WTC11 (cell line): ENCODE results near the gene CCDC183. TPM values are rescaled to one million over a fixed set of nuclear protein-coding genes. Genes with fewer than 3 reads are reported as not detected.
"Not testable (repeated sequence)": the region's sequence is repeated elsewhere in the genome, so short reads cannot be mapped to it uniquely, and the experiment has no call there.

Source experiments
- ATAC-seq: fragments of 200-7000 bp; cut with Tn5 transposase; 2 replicates; pipeline ENCODE4 v1.10.0; 2021; ENCODE audit warnings: mild to moderate bottlenecking, moderate library complexity
- CTCF ChIA-PET: fragments of 300-600 bp; sonication (Branson Sonifier 250); formaldehyde crosslinking; loops from one replicate; lab custom pipeline; 2021; ENCODE audit warnings: antibody characterized with exemption; lab: Charles Lee
- POLR2A ChIA-PET: fragments of 350-600 bp; sonication (Branson Sonifier 250); formaldehyde crosslinking; loops from one replicate; lab custom pipeline; 2021; ENCODE audit warnings: antibody characterized with exemption; lab: Charles Lee
- DNase-seq: peaks from one replicate; pipeline ENCODE4 v3.0.0; 2021; ENCODE audit warnings: low spot score
- H3K27ac Mint-ChIP-seq: 2 replicates; pipeline ENCODE4 v1.8.0; 2021; ENCODE audit warnings: mixed read lengths
- H3K27me3 Mint-ChIP-seq: 2 replicates; pipeline ENCODE4 v1.8.0; 2021; ENCODE audit warnings: low read depth, mild to moderate bottlenecking, moderate library complexity, mixed read lengths
- H3K36me3 Mint-ChIP-seq: 2 replicates; pipeline ENCODE4 v1.8.0; 2021; ENCODE audit warnings: mixed read lengths
- H3K4me1 Mint-ChIP-seq: 2 replicates; pipeline ENCODE4 v1.8.0; 2022; ENCODE audit warnings: mixed read lengths
- H3K4me3 Mint-ChIP-seq: 2 replicates; pipeline ENCODE4 v1.8.0; 2021; ENCODE audit warnings: mild to moderate bottlenecking, moderate library complexity, mixed read lengths
- H3K9me3 Mint-ChIP-seq: 2 replicates; pipeline ENCODE4 v1.8.0; 2021; ENCODE audit warnings: mixed read lengths
- AR ChIP-seq: fragments of 250-450 bp; sonication (Bioruptor Pico); IDR thresholded peaks from 2 replicates; pipeline ENCODE4 v1.9.0; 2021; ENCODE audit warnings: mild to moderate bottlenecking
- CREM ChIP-seq: sonication (generic); formaldehyde crosslinking; IDR thresholded peaks from 2 replicates; pipeline ENCODE4 v1.8.1; 2022; ENCODE audit warnings: mild to moderate bottlenecking, missing genetic modification reagents, moderate library complexity
- ELF4 ChIP-seq: sonication (generic); formaldehyde crosslinking; IDR thresholded peaks from 2 replicates; pipeline ENCODE4 v1.8.1; 2022; ENCODE audit warnings: low read depth, mild to moderate bottlenecking, moderate library complexity, missing genetic modification reagents
- GABPB1 ChIP-seq: sonication (generic); formaldehyde crosslinking; IDR thresholded peaks from 2 replicates; pipeline ENCODE4 v1.8.1; 2023; ENCODE audit warnings: mild to moderate bottlenecking, missing genetic modification reagents
- IRF2 ChIP-seq: sonication (generic); formaldehyde crosslinking; IDR thresholded peaks from 2 replicates; pipeline ENCODE4 v1.8.0; 2022; ENCODE audit warnings: low read depth, missing genetic modification reagents, borderline replicate concordance
- JUN ChIP-seq: sonication (generic); formaldehyde crosslinking; IDR thresholded peaks from 2 replicates; pipeline ENCODE4 v1.8.0; 2023; ENCODE audit warnings: mild to moderate bottlenecking, missing genetic modification reagents
- KAT7 ChIP-seq: sonication (generic); formaldehyde crosslinking; IDR thresholded peaks from 2 replicates; pipeline ENCODE4 v1.8.1; 2023; ENCODE audit warnings: missing genetic modification reagents, mild to moderate bottlenecking, borderline replicate concordance
- MAX ChIP-seq: sonication (generic); formaldehyde crosslinking; IDR thresholded peaks from 2 replicates; pipeline ENCODE4 v1.8.0; 2022; ENCODE audit warnings: mild to moderate bottlenecking, missing genetic modification reagents
- MLX ChIP-seq: sonication (generic); formaldehyde crosslinking; IDR thresholded peaks from 2 replicates; pipeline ENCODE4 v1.8.1; 2023; ENCODE audit warnings: mild to moderate bottlenecking, missing genetic modification reagents, moderate library complexity
- MXD4 ChIP-seq: fragments of 250-450 bp; sonication (Bioruptor Pico); IDR thresholded peaks from 2 replicates; pipeline ENCODE4 v1.8.0; 2021; ENCODE audit warnings: mild to moderate bottlenecking, moderate library complexity, borderline replicate concordance
- NR1H2 ChIP-seq: sonication (generic); formaldehyde crosslinking; IDR thresholded peaks from 2 replicates; pipeline ENCODE4 v1.9.0; 2021; ENCODE audit warnings: mild to moderate bottlenecking, moderate library complexity, missing genetic modification reagents
- PRDM15 ChIP-seq: sonication (generic); formaldehyde crosslinking; IDR thresholded peaks from 2 replicates; pipeline ENCODE4 v1.8.0; 2022; ENCODE audit warnings: missing genetic modification reagents
- PRRX2 ChIP-seq: fragments of 250-450 bp; sonication (Bioruptor Pico); IDR thresholded peaks from 2 replicates; pipeline ENCODE4 v1.8.0; 2021; ENCODE audit warnings: mild to moderate bottlenecking
- SMAD3 ChIP-seq: sonication (generic); formaldehyde crosslinking; IDR thresholded peaks from 2 replicates; pipeline ENCODE4 v1.8.0; 2022; ENCODE audit warnings: missing genetic modification reagents, mild to moderate bottlenecking, borderline replicate concordance
- SOX15 ChIP-seq: fragments of 250-450 bp; sonication (Bioruptor Pico); IDR thresholded peaks from 2 replicates; pipeline ENCODE4 v1.9.0; 2021; ENCODE audit warnings: mild to moderate bottlenecking
- ZBTB21 ChIP-seq: sonication (generic); formaldehyde crosslinking; IDR thresholded peaks from 2 replicates; pipeline ENCODE4 v1.8.1; 2023; ENCODE audit warnings: mild to moderate bottlenecking, missing genetic modification reagents, borderline replicate concordance
- ZNF263 ChIP-seq: sonication (generic); formaldehyde crosslinking; IDR thresholded peaks from 2 replicates; pipeline ENCODE4 v1.8.1; 2022; ENCODE audit warnings: low read depth, mild to moderate bottlenecking, moderate library complexity, missing genetic modification reagents
- ZNF416 ChIP-seq: fragments of 250-450 bp; sonication (Bioruptor Pico); IDR thresholded peaks from 2 replicates; pipeline ENCODE4 v1.9.0; 2021; ENCODE audit warnings: mild to moderate bottlenecking, inconsistent platforms
- ZSCAN18 ChIP-seq: fragments of 250-450 bp; sonication (Bioruptor Pico); IDR thresholded peaks from 2 replicates; pipeline ENCODE4 v2.1.2; 2022; ENCODE audit warnings: mild to moderate bottlenecking, moderate library complexity
- total RNA-seq: library from RNA; stranded (reverse); gene quantifications from 3 replicates; pipeline ENCODE4 v1.2.3, GENCODE V29; 2021

Gene CCDC183
- total RNA-seq, 1 experiment from 2014 or later, result 2.1 TPM

GRCh38 chr9:136794281-136794999, 1.7 kb upstream of the CCDC183 start (continued):
- TF ChIP-seq CREM (no peak), ZBTB21 (CRISPR knock-in tag) (no peak), SOX15 (CRISPR knock-in tag) (no peak), NR1H2 (no peak), JUN (no peak), MAX (no peak), IRF2 (no peak), KAT7 (CRISPR knock-in tag) (no peak), ZNF263 (CRISPR knock-in tag) (no peak), GABPB1 (CRISPR knock-in tag) (no peak), MXD4 (no peak)

- no peak overlapping the region for H3K27ac Mint-ChIP-seq
- H3K36me3 Mint-ChIP-seq, result peaks cover 3% of the 10 kb centered on the region; the same call in 1 of the 2 replicates
- H3K4me3 Mint-ChIP-seq, result no peak overlapping the region
- CTCF ChIA-PET, result interaction anchor here (1.9 kb wide), 1 partner anchor 48 kb away, joined by 13 read pairs; the partner anchor contains the start of gene AJM1
- H3K27me3 Mint-ChIP-seq, result peaks cover 35% of the 10 kb centered on the region
- DNase-seq (no peak), ATAC-seq (no peak)
- POLR2A ChIA-PET, result no interaction called here
- H3K4me1 Mint-ChIP-seq, result peaks cover 27% of the 10 kb centered on the region
- no peak for TF ChIP-seq ELF4 (CRISPR knock-in tag)
- TF ChIP-seq PRDM15 (CRISPR knock-in tag), result 0 out of 2 replicates have a peak, but pooled peaks have one; percentile 13
- no peaks in the 10 kb centered on the region for H3K9me3 Mint-ChIP-seq
Measured at GRCh38 chr9:136795000-136795348, 1.2 kb upstream of the CCDC183 start.

- H3K4me1 Mint-ChIP-seq, result peaks cover 27% of the 10 kb centered on the region
- H3K4me3 Mint-ChIP-seq, H3K36me3 Mint-ChIP-seq, ATAC-seq, DNase-seq, H3K9me3 Mint-ChIP-seq, POLR2A ChIA-PET: not testable (repeated sequence)
- CTCF ChIA-PET, result interaction anchor here (1.0 kb wide), 1 partner anchor 232 kb away, joined by 8 read pairs; the partner anchor contains the start of gene ABCA2
- peak overlapping the region; percentile 29 for H3K27ac Mint-ChIP-seq
- peaks cover 39% of the 10 kb centered on the region for H3K27me3 Mint-ChIP-seq
Measured at GRCh38 chr9:136796775-136797347, 723 bp downstream of the CCDC183 start.

GRCh38 chr9:136798708-136799078, 2.6 kb downstream of the CCDC183 start:
- Mint-ChIP-seq H3K36me3 (no peaks in the 10 kb centered on the region), H3K27ac (no peak overlapping the region), H3K4me3 (no peak overlapping the region), H3K4me1 (peaks cover 17% of the 10 kb centered on the region), H3K27me3 (peaks cover 51% of the 10 kb centered on the region), H3K9me3 (no peaks in the 10 kb centered on the region)
- CTCF ChIA-PET, result interaction anchor here (1.5 to 2.8 kb wide), 3 partner anchors 10 to 44 kb away, joined by 7 to 13 read pairs (median 10); partner anchors contain the start of genes AJM1 and RABL6
- ATAC-seq (no peak), DNase-seq (no peak)
- POLR2A ChIA-PET, result no interaction called here
- TF ChIP-seq MAX, result no peak
- TF ChIP-seq SMAD3 (CRISPR knock-in tag), result no peak
- no peak for TF ChIP-seq MLX (CRISPR knock-in tag)
- TF ChIP-seq AR (CRISPR knock-in tag), result no peak
- no peak for TF ChIP-seq ZNF416
- TF ChIP-seq PRRX2, result no peak
- no peak for TF ChIP-seq ZSCAN18 (CRISPR knock-in tag)
